Pulmonary artery endothelial cell (primary cell): ENCODE measurements around the gene SCP2D1. TPM values are rescaled to one million over a fixed set of nuclear protein-coding genes. Genes with fewer than 3 reads are reported as not detected.

ENCODE experiments used
- total RNA-seq: library from RNA; depleted of rRNA; stranded (reverse); fragments of >200 nt; gene quantifications from 2 replicates; pipeline ENCODE4 v1.2.3, GENCODE V29; 2014

The SCP2D1 gene
- total RNA-seq, 1 donor from 2014 or later: not detected

Other genes with a start within 250 kb of the SCP2D1 start
- gene SMIM26, start 246.4 kb upstream of the SCP2D1 start, total RNA-seq: 40.9 and 114 TPM in 2 replicates
- gene DTD1, start 225.7 kb upstream of the SCP2D1 start, total RNA-seq: 84.4 and 146 TPM in 2 replicates